Adipocyte (in vitro differentiated cells): ENCODE measurements around the gene ZBTB7C.

ENCODE experiments used
- DNase-seq: peaks from one replicate; pipeline ENCODE4 v3.0.0-alpha.2; 2015; ENCODE audit warnings: low read depth
- H3K27me3 ChIP-seq: replicated peaks from 2 replicates; pipeline ENCODE4 v1.7.0; 2013; ENCODE audit warnings: mild to moderate bottlenecking, low read length, moderate library complexity; ENCODE audit not compliant: control insufficient read depth, insufficient read depth
- H3K36me3 ChIP-seq: 2 replicates; pipeline ENCODE4 v1.7.0; 2013; ENCODE audit warnings: low read length, mild to moderate bottlenecking, moderate library complexity; ENCODE audit not compliant: control insufficient read depth, insufficient read depth, severe bottlenecking
- H3K4me1 ChIP-seq: 2 replicates; pipeline ENCODE4 v1.7.0; 2013; ENCODE audit warnings: mild to moderate bottlenecking, low read length, moderate library complexity; ENCODE audit not compliant: control insufficient read depth, insufficient read depth
- H3K4me3 ChIP-seq: 2 replicates; pipeline ENCODE4 v1.7.0; 2013; ENCODE audit warnings: mild to moderate bottlenecking, low read length, moderate library complexity
- H3K9ac ChIP-seq: 2 replicates; pipeline ENCODE4 v1.7.0; 2013; ENCODE audit warnings: mild to moderate bottlenecking, low read length, moderate library complexity
- H3K9me3 ChIP-seq: 2 replicates; pipeline ENCODE4 v1.7.0; 2013; ENCODE audit warnings: mild to moderate bottlenecking, low read length, moderate library complexity; ENCODE audit not compliant: control insufficient read depth

The ZBTB7C gene

DNA sequence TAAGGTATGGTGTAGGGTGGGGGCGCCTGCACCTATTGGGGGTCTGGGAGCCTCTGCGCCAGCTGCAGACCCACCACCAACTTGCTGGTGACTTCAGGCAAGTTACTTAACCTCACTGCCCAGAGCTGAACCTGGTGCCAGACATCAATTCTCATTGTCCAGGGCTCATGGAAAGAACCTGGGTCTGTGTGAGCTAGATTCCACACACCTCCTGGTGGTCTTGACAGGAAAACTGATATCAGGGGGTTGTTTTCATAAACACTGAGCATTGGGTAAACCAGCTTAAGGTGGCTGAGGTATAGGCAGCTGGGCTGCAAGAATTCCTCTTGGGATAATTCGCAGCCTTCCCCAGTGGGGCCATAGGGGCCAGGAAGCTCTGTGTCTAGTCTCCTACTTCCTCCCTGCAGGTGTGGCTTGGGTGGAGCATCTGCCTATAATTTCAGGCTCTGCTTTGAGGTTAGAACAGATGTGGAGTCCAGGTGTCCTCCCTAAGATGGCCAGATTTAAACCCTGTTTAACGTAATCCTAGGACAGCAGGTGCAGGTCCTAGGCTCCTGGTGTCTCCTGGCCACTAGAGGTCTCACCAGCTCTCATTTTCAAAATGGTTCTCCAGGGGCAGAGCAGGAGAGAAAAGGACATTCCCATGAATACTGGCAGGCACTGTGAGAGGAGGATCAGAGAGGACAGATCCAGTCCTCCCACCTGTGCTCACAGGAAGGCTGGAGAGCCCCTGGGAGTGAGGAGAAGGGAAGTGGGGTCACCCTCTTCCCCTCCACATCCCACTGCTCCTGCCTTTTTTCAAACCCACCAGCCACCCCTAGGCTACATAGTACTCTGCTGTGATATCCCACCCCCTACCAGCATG, 378.3 kb downstream of the ZBTB7C start:
- H3K9ac ChIP-seq, result no peak overlapping the region
- no peaks in the 10 kb centered on the region for H3K36me3 ChIP-seq
- peaks cover 40% of the 10 kb centered on the region for H3K4me1 ChIP-seq
- no peaks in the 10 kb centered on the region for H3K27me3 ChIP-seq
- peak; percentile 69 for DNase-seq
- no peaks in the 10 kb centered on the region for H3K9me3 ChIP-seq
- H3K4me3 ChIP-seq, result no peak overlapping the region

DNA sequence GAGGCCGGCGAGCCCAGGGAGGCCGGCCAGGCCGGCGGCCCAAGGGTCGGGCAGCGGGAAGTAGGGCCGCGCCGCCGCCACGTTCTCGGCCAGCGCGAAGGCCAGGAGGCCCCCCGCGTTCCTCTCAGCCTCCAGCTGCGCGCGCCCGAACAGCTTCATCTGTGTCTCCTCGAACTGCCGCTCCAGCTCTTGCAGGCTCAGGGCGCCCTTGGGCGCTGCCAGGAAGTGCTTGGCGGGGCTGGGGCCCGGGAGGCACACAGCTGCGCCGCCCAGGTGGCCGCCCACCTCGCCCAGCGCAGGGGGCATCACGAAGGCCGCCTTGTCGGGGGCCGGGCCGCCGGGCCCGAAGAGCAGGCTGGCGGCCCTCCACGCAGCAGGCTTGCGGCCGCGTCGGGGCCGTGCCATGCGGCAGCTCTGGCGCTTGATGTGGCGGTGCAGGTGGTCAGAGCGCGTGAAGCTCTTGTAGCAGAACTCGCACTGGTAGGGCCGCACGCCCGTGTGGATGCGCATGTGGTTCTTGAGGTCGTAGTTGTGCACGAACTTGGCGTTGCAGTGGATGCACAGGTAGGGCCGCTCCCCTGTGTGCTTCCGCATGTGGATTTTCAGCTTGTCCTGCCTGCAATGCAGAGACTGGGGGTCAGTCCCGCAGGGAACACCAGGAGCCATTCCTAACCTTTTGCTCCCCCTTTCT, 379.7 kb downstream of the ZBTB7C start:
- Histone ChIP-seq H3K4me1 (peaks cover 48% of the 10 kb centered on the region), H3K9me3 (no peaks in the 10 kb centered on the region), H3K27me3 (no peaks in the 10 kb centered on the region), H3K9ac (no peak overlapping the region), H3K4me3 (no peak overlapping the region), H3K36me3 (no peaks in the 10 kb centered on the region)
- DNase-seq, result no peak

DNA sequence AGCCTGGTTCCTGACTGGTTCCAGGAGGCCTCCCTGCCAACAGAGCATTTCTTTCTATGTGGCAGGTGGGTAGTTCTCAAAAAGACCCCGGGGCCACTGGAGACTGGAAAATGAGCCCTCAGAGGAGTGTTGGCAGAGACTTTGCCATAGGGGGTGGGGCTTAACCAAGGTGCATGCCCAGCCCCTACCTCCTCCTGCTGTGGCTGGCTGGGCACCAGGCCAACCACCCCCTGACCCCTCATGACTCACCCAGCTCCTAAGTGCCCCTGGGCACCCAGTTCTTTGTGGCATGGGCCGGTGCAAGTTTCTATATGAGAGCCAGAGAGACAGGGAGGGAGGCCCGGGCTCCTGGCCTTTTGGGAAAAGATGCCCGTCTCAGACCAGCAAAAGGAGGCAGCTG, 380.5 kb downstream of the ZBTB7C start:
- no peak overlapping the region for H3K9ac ChIP-seq
- peaks cover 47% of the 10 kb centered on the region for H3K4me1 ChIP-seq
- H3K27me3 ChIP-seq, result no peaks in the 10 kb centered on the region
- no peak overlapping the region for H3K4me3 ChIP-seq
- H3K36me3 ChIP-seq, result no peaks in the 10 kb centered on the region
- H3K9me3 ChIP-seq, result no peaks in the 10 kb centered on the region
- DNase-seq, result no peak

DNA sequence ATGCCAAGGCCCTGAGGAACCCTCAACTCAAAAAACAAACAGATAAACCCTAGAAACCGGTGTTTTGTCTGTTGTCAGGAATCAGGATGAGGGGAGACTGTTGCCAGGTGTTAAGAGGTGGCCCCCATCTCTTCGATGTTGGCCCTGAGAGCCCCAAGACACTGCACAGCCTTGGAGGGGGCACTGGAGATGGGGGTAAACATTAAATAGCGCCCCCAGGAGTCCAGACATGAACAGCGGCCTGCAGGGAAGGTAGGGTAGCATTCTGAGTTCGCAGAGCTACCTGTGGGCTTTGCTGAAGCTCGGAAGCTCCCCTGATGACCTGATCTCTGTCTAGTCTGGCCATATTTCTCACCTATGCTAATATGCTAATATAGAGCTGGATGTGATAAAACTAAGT, 381.1 kb downstream of the ZBTB7C start:
- Histone ChIP-seq H3K9me3 (no peaks in the 10 kb centered on the region), H3K36me3 (no peaks in the 10 kb centered on the region), H3K4me3 (no peak overlapping the region), H3K4me1 (peaks cover 47% of the 10 kb centered on the region), H3K27me3 (no peaks in the 10 kb centered on the region), H3K9ac (peak overlapping the region; percentile 35)
- no peak for DNase-seq

DNA sequence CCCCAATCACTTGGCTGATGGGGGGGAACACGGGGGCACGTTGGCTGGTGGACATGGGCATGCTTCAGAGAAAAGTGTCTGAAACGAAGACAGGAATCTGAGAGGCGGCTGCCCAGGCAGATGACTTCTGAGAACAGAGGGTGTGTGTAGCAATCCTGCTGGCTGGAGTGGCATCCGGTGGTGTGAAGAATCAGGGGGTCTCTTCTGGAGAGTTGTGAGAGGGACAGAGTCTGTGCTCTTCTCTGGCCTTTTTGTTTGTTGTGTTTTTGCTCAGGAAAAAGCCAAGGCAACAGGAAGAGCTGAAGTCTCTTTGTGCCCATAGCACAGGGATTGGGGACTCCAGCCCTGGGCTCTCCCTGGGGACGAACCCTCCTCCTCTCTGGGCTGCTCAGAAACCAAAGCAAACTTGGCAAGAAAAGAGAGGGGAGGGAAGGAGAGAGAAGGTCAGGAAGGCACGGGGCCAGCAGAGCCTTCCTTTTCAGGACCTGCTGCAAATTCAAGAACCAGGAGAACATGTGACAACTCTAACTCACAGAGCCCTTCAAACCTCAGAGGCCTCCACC, 381.7 kb downstream of the ZBTB7C start:
- H3K4me1 ChIP-seq, result peaks cover 52% of the 10 kb centered on the region
- H3K36me3 ChIP-seq, result no peaks in the 10 kb centered on the region
- no peaks in the 10 kb centered on the region for H3K9me3 ChIP-seq
- no peaks in the 10 kb centered on the region for H3K27me3 ChIP-seq
- H3K4me3 ChIP-seq, result peak overlapping the region; percentile 9
- DNase-seq, result peak; percentile 21
- peak overlapping the region; percentile 66 for H3K9ac ChIP-seq

DNA sequence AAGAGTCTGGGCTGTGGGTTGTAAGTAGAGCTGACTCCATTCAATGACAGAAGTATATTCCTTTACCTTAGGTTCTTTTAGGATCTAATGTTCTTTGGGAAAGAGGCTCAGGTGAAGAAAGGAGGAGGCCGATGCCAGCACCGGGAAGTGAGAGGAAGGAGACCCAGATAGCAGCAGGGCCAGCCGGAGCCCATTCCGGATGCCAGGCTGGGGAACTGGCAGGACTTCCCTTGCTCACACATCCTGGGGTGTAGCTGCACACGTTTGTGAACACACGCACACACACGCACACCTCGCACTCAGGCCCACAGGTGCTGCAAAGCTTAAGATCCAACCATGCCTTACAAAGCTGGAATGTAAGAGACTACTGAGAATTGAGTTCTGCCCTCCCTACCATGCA, 383.0 kb downstream of the ZBTB7C start:
- Histone ChIP-seq H3K9ac (peak overlapping the region; percentile 66), H3K27me3 (no peaks in the 10 kb centered on the region), H3K4me1 (peaks cover 65% of the 10 kb centered on the region), H3K4me3 (no peak overlapping the region), H3K36me3 (no peaks in the 10 kb centered on the region), H3K9me3 (no peaks in the 10 kb centered on the region)
- no peak for DNase-seq

DNA sequence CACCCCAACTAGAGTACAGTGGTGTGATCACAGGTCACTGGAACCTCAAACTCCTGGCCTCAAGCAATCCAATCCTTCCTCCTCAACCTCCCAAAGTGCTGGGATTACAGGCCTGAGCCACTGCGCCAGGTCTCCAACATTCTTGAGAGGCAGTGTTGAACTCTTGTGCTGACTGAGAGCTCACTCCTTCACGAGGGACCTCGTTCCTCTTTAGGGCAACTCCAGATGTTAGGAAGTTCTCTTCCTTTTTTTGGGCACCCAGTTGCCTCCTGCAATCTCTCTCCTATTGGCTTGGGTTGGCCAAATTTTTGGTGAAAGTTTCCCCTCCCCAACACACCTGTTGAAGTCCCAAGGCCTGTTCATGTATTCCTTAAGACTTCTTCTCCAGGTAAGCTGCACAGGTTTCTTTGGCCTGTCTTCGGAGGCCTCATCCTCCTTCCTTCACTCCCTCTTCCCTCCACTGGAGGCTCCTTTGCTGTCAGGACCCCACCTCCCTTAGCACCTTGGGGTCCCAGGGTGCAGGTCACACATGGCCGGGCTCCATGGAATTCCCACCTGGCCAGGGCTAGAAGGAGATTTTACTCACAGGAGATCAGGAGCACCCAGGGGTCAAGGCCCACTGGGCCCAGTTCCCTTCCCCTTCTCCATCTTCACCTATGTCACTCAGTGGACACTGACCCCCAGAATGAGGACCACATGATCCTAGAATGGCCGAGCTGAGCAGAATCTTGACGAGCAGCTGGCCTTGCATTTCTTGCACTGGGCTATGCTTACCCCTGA, 384.1 kb downstream of the ZBTB7C start:
- peaks cover 67% of the 10 kb centered on the region for H3K4me1 ChIP-seq
- H3K9me3 ChIP-seq, result no peaks in the 10 kb centered on the region
- H3K9ac ChIP-seq, result no peak overlapping the region
- no peaks in the 10 kb centered on the region for H3K36me3 ChIP-seq
- H3K27me3 ChIP-seq, result no peaks in the 10 kb centered on the region
- DNase-seq, result no peak
- H3K4me3 ChIP-seq, result no peak overlapping the region

DNA sequence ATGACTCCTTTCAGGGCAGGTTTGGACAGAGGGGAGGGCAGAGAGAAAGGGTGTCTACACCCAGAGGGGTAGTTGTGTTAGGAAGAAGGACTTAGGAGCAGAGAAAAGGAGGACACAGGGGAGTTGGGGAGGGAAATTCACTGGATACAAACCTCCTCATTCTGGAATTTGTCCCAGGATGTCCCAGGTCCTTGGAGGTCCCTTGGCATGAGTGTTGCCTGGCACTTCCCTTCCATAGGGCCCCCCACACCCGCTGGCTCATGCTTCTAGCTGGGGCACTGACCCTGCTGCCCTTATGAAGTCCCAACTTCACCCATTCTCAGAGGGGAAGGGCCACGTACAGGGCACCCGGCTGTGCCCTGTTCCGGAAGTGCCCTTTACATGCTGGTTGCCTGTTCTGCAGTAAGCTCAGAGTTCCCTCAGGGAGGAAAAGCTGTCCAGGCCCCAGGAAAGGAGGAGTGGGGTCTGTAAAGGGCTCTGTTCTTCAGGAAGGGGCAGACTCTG, 385.1 kb downstream of the ZBTB7C start:
- no peak overlapping the region for H3K9ac ChIP-seq
- H3K36me3 ChIP-seq, result no peaks in the 10 kb centered on the region
- no peaks in the 10 kb centered on the region for H3K9me3 ChIP-seq
- H3K27me3 ChIP-seq, result no peaks in the 10 kb centered on the region
- no peak overlapping the region for H3K4me3 ChIP-seq
- no peak for DNase-seq
- peaks cover 67% of the 10 kb centered on the region for H3K4me1 ChIP-seq

DNA sequence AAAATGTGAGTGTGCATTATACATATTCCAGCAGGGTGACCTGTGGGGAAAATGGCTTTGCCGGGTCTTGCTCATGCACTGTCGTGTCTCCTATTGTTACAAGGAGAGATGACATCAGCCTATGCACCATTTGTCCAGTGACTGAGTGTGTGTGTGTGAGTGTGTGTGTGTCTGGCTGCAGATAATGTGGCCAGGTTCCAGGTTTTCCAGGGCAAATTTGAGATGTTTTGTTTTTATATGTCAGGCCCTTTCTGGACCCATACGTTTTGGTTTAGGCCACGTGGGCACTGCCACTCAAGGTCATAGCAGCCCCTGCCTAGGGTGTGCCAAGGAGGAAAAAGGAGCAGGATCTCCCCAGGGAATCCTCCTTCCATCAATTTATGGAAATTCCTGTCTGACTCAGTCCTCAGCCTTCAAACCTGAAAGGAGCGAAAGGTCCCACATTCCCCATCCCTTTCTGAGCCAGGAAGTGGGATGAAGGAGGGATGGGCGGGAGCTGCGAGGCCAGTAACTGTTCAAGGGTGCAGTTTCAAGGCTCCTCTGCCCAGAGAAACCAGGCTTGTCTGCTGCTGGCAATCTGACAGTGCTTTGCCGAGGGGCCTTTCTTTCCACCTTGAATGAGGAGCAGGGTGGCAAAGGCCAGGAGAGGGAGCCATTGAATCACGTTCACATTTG, 385.7 kb downstream of the ZBTB7C start:
- DNase-seq, result peak; percentile 67
- Histone ChIP-seq H3K9ac (no peak overlapping the region), H3K9me3 (no peaks in the 10 kb centered on the region), H3K4me1 (peaks cover 67% of the 10 kb centered on the region), H3K4me3 (no peak overlapping the region), H3K27me3 (no peaks in the 10 kb centered on the region), H3K36me3 (no peaks in the 10 kb centered on the region)

DNA sequence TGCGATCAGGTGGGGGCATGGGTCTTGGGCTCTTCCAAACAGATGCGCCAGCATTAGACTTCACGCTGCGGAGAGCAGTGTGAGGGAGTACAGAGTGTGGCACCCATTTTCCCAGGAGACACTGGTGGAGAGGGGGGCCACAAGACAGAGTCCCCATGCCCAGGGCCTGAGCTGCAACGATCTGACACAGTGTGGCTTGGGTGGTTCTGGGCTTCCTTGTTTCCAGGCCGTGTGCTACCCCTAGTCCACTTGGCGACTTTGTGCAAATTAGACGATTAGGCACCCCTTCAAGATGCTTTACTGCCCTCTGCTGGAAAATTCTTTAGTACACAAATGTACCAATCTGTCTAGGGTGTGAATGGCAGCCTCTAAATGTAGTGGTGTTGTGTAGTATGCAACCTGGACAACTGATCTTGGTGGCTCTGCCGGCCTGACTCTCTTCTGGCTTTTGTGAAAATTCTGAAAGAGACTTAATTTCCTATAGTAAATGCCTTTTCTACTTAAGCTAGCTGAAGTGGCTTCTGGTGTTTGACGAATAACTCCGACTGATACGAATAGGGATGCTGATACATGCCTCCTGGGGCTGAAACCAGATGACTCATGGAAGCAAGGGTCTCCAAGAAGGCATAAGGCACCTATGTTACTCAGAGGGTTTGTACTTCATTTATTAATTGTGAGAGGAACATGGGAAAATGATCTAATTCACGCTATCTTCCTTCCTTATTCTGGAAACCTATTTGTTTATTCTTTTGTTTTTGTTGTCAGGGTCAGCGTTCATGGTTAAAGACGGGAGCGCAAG, 386.5 kb downstream of the ZBTB7C start:
- Histone ChIP-seq H3K36me3 (no peaks in the 10 kb centered on the region), H3K4me3 (no peak overlapping the region), H3K9ac (peak overlapping the region; percentile 16), H3K27me3 (no peaks in the 10 kb centered on the region), H3K4me1 (peaks cover 66% of the 10 kb centered on the region), H3K9me3 (no peaks in the 10 kb centered on the region)
- DNase-seq, result peak; percentile 76
